ENCODE measurements around the gene MYO7B.

MYO7B gene

GRCh38 chr2:127681288-127681804 lies 145.9 kb downstream of the MYO7B start:
- Histone ChIP-seq H3K79me2 (ENCODE audit: low read length) (no peaks in the 10 kb centered on the region), H3F3A (ENCODE audit: insufficient read depth, low read length) (no peaks in the 10 kb centered on the region), H3K4me2 (ENCODE audit: low read depth, low read length) (no peak overlapping the region), H3K9me2 (replicated peaks; ENCODE audit: insufficient read depth, low read length) (no peaks in the 10 kb centered on the region), H3K4me1 (ENCODE audit: low read length) (no peaks in the 10 kb centered on the region), H3K27me3 (replicated peaks; ENCODE audit: insufficient read depth, low read length) (peaks cover 9% of the 10 kb centered on the region), H3K9ac (ENCODE audit: low read length) (no peak overlapping the region), H3K36me3 (replicated peaks; ENCODE audit: insufficient read depth, low read length) (no peaks in the 10 kb centered on the region), H3K27ac (ENCODE audit: low read length) (no peak overlapping the region), H3K4me3 (ENCODE audit: low read length) (no peak overlapping the region), H3K9me3 (replicated peaks; ENCODE audit: insufficient read depth, low read length) (no peaks in the 10 kb centered on the region), H4K20me1 (ENCODE audit: insufficient read depth, low read length) (no peaks in the 10 kb centered on the region), H2AFZ (ENCODE audit: low read length) (no peak overlapping the region)
- TF ChIP-seq EZH2phosphoT487 (IDR thresholded peaks at IDR 0.05; ENCODE audit: low read length): no peak
- TF ChIP-seq EZH2 (optimal IDR thresholded peaks at IDR 0.05; ENCODE audit: low read depth, low read length): no peak
- no peak for TF ChIP-seq CTCF (IDR thresholded peaks at IDR 0.05; ENCODE audit: low read length)
- DNase-seq: no peak

- H3K79me2 ChIP-seq (ENCODE audit: low read length): no peaks in the 10 kb centered on the region
- TF ChIP-seq EZH2phosphoT487 (IDR thresholded peaks at IDR 0.05; ENCODE audit: low read length) (no peak), CTCF (IDR thresholded peaks at IDR 0.05; ENCODE audit: low read length) (no peak), EZH2 (optimal IDR thresholded peaks at IDR 0.05; ENCODE audit: low read depth, low read length) (no peak)
- no peak overlapping the region for H3K4me2 ChIP-seq (ENCODE audit: low read depth, low read length)
- no peak overlapping the region for H3K9ac ChIP-seq (ENCODE audit: low read length)
- H3K27me3 ChIP-seq (replicated peaks; ENCODE audit: insufficient read depth, low read length): no peaks in the 10 kb centered on the region; the same call in 1 of the 2 replicates
- no peaks in the 10 kb centered on the region for H3K9me2 ChIP-seq (replicated peaks; ENCODE audit: insufficient read depth, low read length)
- no peaks in the 10 kb centered on the region for H3K9me3 ChIP-seq (replicated peaks; ENCODE audit: insufficient read depth, low read length)
- no peaks in the 10 kb centered on the region for H3K4me1 ChIP-seq (ENCODE audit: low read length)
- no peaks in the 10 kb centered on the region for H3K36me3 ChIP-seq (replicated peaks; ENCODE audit: insufficient read depth, low read length)
- H4K20me1 ChIP-seq (ENCODE audit: insufficient read depth, low read length): no peaks in the 10 kb centered on the region
- no peak overlapping the region for H2AFZ ChIP-seq (ENCODE audit: low read length)
- H3K4me3 ChIP-seq (ENCODE audit: low read length): no peak overlapping the region
- no peak for DNase-seq
- H3F3A ChIP-seq (ENCODE audit: insufficient read depth, low read length): no peaks in the 10 kb centered on the region
- no peak overlapping the region for H3K27ac ChIP-seq (ENCODE audit: low read length)
Observed at GRCh38 chr2:127681976-127682857, 146.7 kb downstream of the MYO7B start.

- no peak overlapping the region for H3K4me3 ChIP-seq (ENCODE audit: low read length)
- no peaks in the 10 kb centered on the region for H4K20me1 ChIP-seq (ENCODE audit: insufficient read depth, low read length)
- no peak overlapping the region for H3K4me2 ChIP-seq (ENCODE audit: low read depth, low read length)
- H3K79me2 ChIP-seq (ENCODE audit: low read length): no peaks in the 10 kb centered on the region
- H3K4me1 ChIP-seq (ENCODE audit: low read length): no peaks in the 10 kb centered on the region
- TF ChIP-seq EZH2phosphoT487 (IDR thresholded peaks at IDR 0.05; ENCODE audit: low read length) (no peak), CTCF (IDR thresholded peaks at IDR 0.05; ENCODE audit: low read length) (no peak), EZH2 (optimal IDR thresholded peaks at IDR 0.05; ENCODE audit: low read depth, low read length) (no peak)
- H3K9me3 ChIP-seq (replicated peaks; ENCODE audit: insufficient read depth, low read length): peaks cover 2% of the 10 kb centered on the region; the same call in 1 of the 2 replicates
- no peaks in the 10 kb centered on the region for H3K9me2 ChIP-seq (replicated peaks; ENCODE audit: insufficient read depth, low read length)
- H2AFZ ChIP-seq (ENCODE audit: low read length): no peak overlapping the region
- no peaks in the 10 kb centered on the region for H3F3A ChIP-seq (ENCODE audit: insufficient read depth, low read length)
- H3K27me3 ChIP-seq (replicated peaks; ENCODE audit: insufficient read depth, low read length): no peaks in the 10 kb centered on the region
- no peak for DNase-seq
- H3K9ac ChIP-seq (ENCODE audit: low read length): no peak overlapping the region
- H3K27ac ChIP-seq (ENCODE audit: low read length): no peak overlapping the region
- H3K36me3 ChIP-seq (replicated peaks; ENCODE audit: insufficient read depth, low read length): no peaks in the 10 kb centered on the region
Observed at GRCh38 chr2:127683056-127683455, 147.6 kb downstream of the MYO7B start.
